ENCODE measurements around the gene UNG. TPM values are rescaled to one million over a fixed set of nuclear protein-coding genes. Genes with fewer than 3 reads are reported as not detected.
A peak's percentile ranks its signal among the peaks of the same experiment; 100 is the strongest.

Gene UNG
- total and polyA plus RNA-seq, 12 donors, result 14.2 to 37.3 (median 27.3) TPM

- no peak overlapping the region for H3K4me3 ChIP-seq
Measured at GRCh38 chr12:109120557-109120956, 23.2 kb downstream of the UNG start.

GRCh38 chr12:109121346-109121880 is 24.0 kb downstream of the UNG start:
- 95% methylated on average over 3 of the region's 3 CpGs for WGBS, 2 donors
- H3K27me3 ChIP-seq, result no peaks in the 10 kb centered on the region
- H3K27ac ChIP-seq, result peak overlapping the region in 5 of 10 donors; percentile 10 to 99 (median 23)
- no peaks in the 10 kb centered on the region for H3K9me3 ChIP-seq
- peaks cover 5 to 90% (median 49%) of the 10 kb centered on the region in 9 donors for H3K4me1 ChIP-seq
- DNase-seq (no peak), ATAC-seq (peak in 1 of 8 donors; percentile 4)
- H3K4me3 ChIP-seq, result no peak overlapping the region
- intact Hi-C loops (cut with DNase I), result no loop called here
- no peak for TF ChIP-seq CTCF (IDR thresholded peaks at IDR 0.05)
- peaks cover 0 to 21% (median 0%) of the 10 kb centered on the region in 9 donors for H3K36me3 ChIP-seq

More at GRCh38 chr12:109120557-109120956, 23.2 kb downstream of the UNG start:
- DNase-seq (no peak), ATAC-seq (no peak)
- H3K9me3 ChIP-seq, result no peaks in the 10 kb centered on the region
- no peaks in the 10 kb centered on the region for H3K27me3 ChIP-seq
- peaks cover 6 to 90% (median 58%) of the 10 kb centered on the region in 9 donors for H3K4me1 ChIP-seq
- intact Hi-C loops (cut with DNase I), result no loop called here
- peaks cover 0 to 13% (median 0%) of the 10 kb centered on the region in 9 donors for H3K36me3 ChIP-seq
- peak overlapping the region in 6 of 10 donors; percentile 60 to 99 (median 92) for H3K27ac ChIP-seq
- no peak for TF ChIP-seq CTCF (IDR thresholded peaks at IDR 0.05)
- whole genome bisulfite sequencing, 2 donors, result 54 to 58% methylated on average over 4 of the region's 4 CpGs

GRCh38 chr12:109124878-109125648 is 27.7 kb downstream of the UNG start:
- DNase-seq, result peak in 1 of 2 donors; percentile 41
- H3K9me3 ChIP-seq, result no peaks in the 10 kb centered on the region
- H3K36me3 ChIP-seq, result peaks cover 0 to 40% (median 0%) of the 10 kb centered on the region in 9 donors
- H3K27me3 ChIP-seq, result no peaks in the 10 kb centered on the region
- peaks cover 0 to 80% (median 32%) of the 10 kb centered on the region in 9 donors for H3K4me1 ChIP-seq
- peak overlapping the region; percentile 11 to 82 (median 70) for H3K27ac ChIP-seq
- intact Hi-C loops (cut with DNase I), result no loop called here
- no peak for TF ChIP-seq CTCF (IDR thresholded peaks at IDR 0.05)
- peak in 6 of 8 donors; percentile 14 to 76 (median 64) for ATAC-seq
- H3K4me3 ChIP-seq, result no peak overlapping the region
- WGBS, 2 donors, result 58 to 65% methylated on average over 12 of the region's 12 CpGs

- ATAC-seq, result no peak
- DNase-seq, result no peak
- TF ChIP-seq CTCF (IDR thresholded peaks at IDR 0.05), result no peak
- peaks cover 0 to 80% (median 29%) of the 10 kb centered on the region in 9 donors for H3K4me1 ChIP-seq
- intact Hi-C loops (cut with DNase I), result no loop called here
- H3K9me3 ChIP-seq, result no peaks in the 10 kb centered on the region
- H3K4me3 ChIP-seq, result no peak overlapping the region
- peaks cover 0 to 42% (median 0%) of the 10 kb centered on the region in 9 donors for H3K36me3 ChIP-seq
- peak overlapping the region in 7 of 10 donors; percentile 14 to 82 (median 74) for H3K27ac ChIP-seq
- WGBS, 2 donors, result 86 to 87% methylated on average over 7 of the region's 7 CpGs
- no peaks in the 10 kb centered on the region for H3K27me3 ChIP-seq
Measured at GRCh38 chr12:109125791-109126190, 28.4 kb downstream of the UNG start.
